Endothelial cell of umbilical vein (primary cell): Measurements from ENCODE around the gene FBXO38. TPM values are rescaled to one million over a fixed set of nuclear protein-coding genes. Genes with fewer than 3 reads are reported as not detected.

ENCODE experiments used
- BruUV-seq: library from RNA; stranded (reverse); fragments of 400-500 nt; replicated peaks from 2 replicates; lab custom pipeline; 2021; lab: Mats Ljungman, UMichigan
- CTCF ChIA-PET: fragments of 300-600, 350-600 bp; sonication (Branson Sonifier 250); formaldehyde crosslinking; loops from one replicate; lab custom pipeline; 2021; ENCODE audit warnings: antibody characterized with exemption, inconsistent platforms; lab: Charles Lee
- POLR2A ChIA-PET: fragments of 300-600, 350-600 bp; sonication (Branson Sonifier 250); formaldehyde crosslinking; loops from one replicate; lab custom pipeline; 2021; ENCODE audit warnings: antibody characterized with exemption, inconsistent platforms; lab: Charles Lee
- DNase-seq: peaks from one replicate; pipeline ENCODE4 v3.0.0-alpha.2; 2011; ENCODE audit warnings: low read depth, low spot score
- FAIRE-seq: peaks from 2 replicates; lab custom pipeline; 2011; peaks lifted over from hg19 to GRCh38; lab: Jason Lieb, UNC
- H2AFZ ChIP-seq: 2 replicates; pipeline ENCODE4 v1.6.0; 2012; ENCODE audit warnings: low read depth, low read length, control low read depth, inconsistent platforms
- H3K27ac ChIP-seq: 2 replicates; pipeline ENCODE4 v1.5.1; 2011; ENCODE audit warnings: low read depth, mild to moderate bottlenecking, control low read depth, low read length, moderate library complexity; ENCODE audit not compliant: insufficient read depth
- H3K27me3 ChIP-seq, 2 experiments: 2 replicates each; pipeline versions ENCODE4 v1.6.0 to v1.6.1; 2011; ENCODE audit warnings: low read length in 2 of 2, mixed read lengths in 1 of 2; ENCODE audit not compliant: control insufficient read depth in 2 of 2, insufficient read depth in 2 of 2
- H3K36me3 ChIP-seq, 2 experiments: 2 replicates in 1 of 2; 3 replicates in 1 of 2; pipeline ENCODE4 v1.5.1; 2011; ENCODE audit warnings: low read length in 2 of 2, mild to moderate bottlenecking in 1 of 2, moderate library complexity in 1 of 2; ENCODE audit not compliant: control insufficient read depth in 2 of 2, insufficient read depth in 2 of 2; ENCODE audit errors: extremely low read depth in 1 of 2
- H3K4me1 ChIP-seq: 3 replicates; pipeline ENCODE4 v1.5.1; 2011; ENCODE audit warnings: mild to moderate bottlenecking, low read length; ENCODE audit not compliant: control insufficient read depth, insufficient read depth; ENCODE audit errors: extremely low read depth
- H3K4me2 ChIP-seq: 2 replicates; pipeline ENCODE4 v1.6.1; 2011; ENCODE audit warnings: low read length, control low read depth, mixed read lengths; ENCODE audit not compliant: insufficient read depth
- H3K4me3 ChIP-seq, 3 experiments: fragments of 200-600 bp in 1 of 3; sonication (generic), shearing (Covaris generic) in 1 of 3; replicated peaks in 1 of 3; 2 replicates each; pipeline ENCODE4 v1.5.1; 2011 to 2016; ENCODE audit warnings: control low read depth in 3 of 3, low read length in 3 of 3, mild to moderate bottlenecking in 2 of 3, inconsistent platforms in 1 of 3, low read depth in 1 of 3, moderate library complexity in 1 of 3; ENCODE audit not compliant: insufficient read depth in 1 of 3
- H3K79me2 ChIP-seq: 2 replicates; pipeline ENCODE4 v1.6.0; 2012; ENCODE audit warnings: low read length, inconsistent platforms; ENCODE audit not compliant: control insufficient read depth, insufficient read depth
- H3K9ac ChIP-seq: replicated peaks from 2 replicates; pipeline ENCODE3; 2011; ENCODE audit warnings: low read length, control low read depth; ENCODE audit not compliant: insufficient read depth; ENCODE audit errors: extremely low read depth
- H3K9me1 ChIP-seq: replicated peaks from 3 replicates; pipeline ENCODE4 v1.6.0; 2011; ENCODE audit warnings: mild to moderate bottlenecking, low read length; ENCODE audit not compliant: control insufficient read depth, insufficient read depth; ENCODE audit errors: extremely low read depth
- H3K9me3 ChIP-seq: replicated peaks from 2 replicates; pipeline ENCODE4 v1.5.1; 2012; ENCODE audit warnings: low read length, inconsistent platforms; ENCODE audit not compliant: control insufficient read depth, insufficient read depth
- H4K20me1 ChIP-seq: replicated peaks from 2 replicates; pipeline ENCODE3; 2011; ENCODE audit warnings: mild to moderate bottlenecking, low read length; ENCODE audit not compliant: control insufficient read depth, insufficient read depth; ENCODE audit errors: extremely low read depth
- CTCF ChIP-seq, 2 donors: IDR thresholded peaks; 1 replicate in 1 of 2; 2 replicates in 1 of 2; pipeline ENCODE4 v1.5.1; 2011; ENCODE audit warnings: low read length in 2 of 2, mild to moderate bottlenecking in 2 of 2, moderate library complexity in 2 of 2, control low read depth in 1 of 2, inconsistent platforms in 1 of 2, low read depth in 1 of 2; ENCODE audit not compliant: insufficient read depth in 1 of 2; ENCODE audit errors: extremely low read depth in 1 of 2
- EZH2 ChIP-seq: IDR thresholded peaks from 2 replicates; pipeline ENCODE4 v1.6.1; 2012; ENCODE audit warnings: borderline replicate concordance, low read depth, mild to moderate bottlenecking, moderate library complexity, low read length, inconsistent platforms; ENCODE audit not compliant: severe bottlenecking
- FOS ChIP-seq: IDR thresholded peaks from 2 replicates; pipeline ENCODE4 v1.6.1; 2011; ENCODE audit warnings: mild to moderate bottlenecking, low read length, moderate library complexity, borderline replicate concordance; ENCODE audit not compliant: insufficient read depth
- GATA2 ChIP-seq: IDR thresholded peaks from 2 replicates; pipeline ENCODE4 v1.7.0; 2011; ENCODE audit warnings: low read depth, mild to moderate bottlenecking, moderate library complexity, mixed read lengths, low read length; ENCODE audit not compliant: insufficient read length, insufficient read depth
- JUN ChIP-seq: IDR thresholded peaks from 2 replicates; pipeline ENCODE4 v1.6.1; 2011; ENCODE audit warnings: borderline replicate concordance, low read depth; ENCODE audit not compliant: insufficient read length, insufficient read depth
- MAX ChIP-seq: IDR thresholded peaks from 2 replicates; pipeline ENCODE4 v1.6.1; 2011; ENCODE audit not compliant: insufficient read depth, insufficient read length
- MYC ChIP-seq: IDR thresholded peaks from one replicate; pipeline ENCODE4 v1.6.1; 2011; ENCODE audit warnings: mild to moderate bottlenecking, low read depth, low read length
- POLR2A ChIP-seq: IDR thresholded peaks from 2 replicates; pipeline ENCODE4 v1.6.1; 2012; ENCODE audit warnings: low read depth, mild to moderate bottlenecking, control low read depth, low read length
- POLR2AphosphoS5 ChIP-seq: IDR thresholded peaks from 2 replicates; pipeline ENCODE4 v1.6.1; 2012; ENCODE audit warnings: low read depth, mild to moderate bottlenecking, control low read depth, low read length, moderate library complexity; ENCODE audit not compliant: insufficient read depth
- dilution Hi-C: fragments of 300-500 bp; cut with MboI; formaldehyde crosslinking; loops from one replicate; pipeline ENCODE4 v1.15.0; 2019; ENCODE audit warnings: low sequenced_read_pairs; ENCODE audit not compliant: extremely low pct_ligation_motif_present
- intact Hi-C: fragments of 100-400 bp; cut with micrococcal nuclease; formaldehyde crosslinking; loops from one replicate; pipeline ENCODE4 v1.10.0; 2022
- polyA plus RNA-seq, 4 experiments: library from polyadenylated mRNA; depleted of rRNA in 3 of 4; stranded (reverse) in 3 of 4; unstranded in 1 of 4; fragments of >200 nt; gene quantifications; 2 replicates each; pipeline versions ENCODE4 v1.2.1 to v1.2.3, GENCODE V29; 2011 to 2012; ENCODE audit warnings: missing spikeins in 1 of 4
- total RNA-seq: library from RNA; stranded (reverse); gene quantifications from 2 replicates; pipeline ENCODE4 v1.2.3, GENCODE V29; 2021

The FBXO38 gene
- total and polyA plus RNA-seq, 2 donors (not counting 3 experiments of a cell fraction or from before 2014, with no cell fraction given): 18.6 to 65.6 TPM

DNA sequence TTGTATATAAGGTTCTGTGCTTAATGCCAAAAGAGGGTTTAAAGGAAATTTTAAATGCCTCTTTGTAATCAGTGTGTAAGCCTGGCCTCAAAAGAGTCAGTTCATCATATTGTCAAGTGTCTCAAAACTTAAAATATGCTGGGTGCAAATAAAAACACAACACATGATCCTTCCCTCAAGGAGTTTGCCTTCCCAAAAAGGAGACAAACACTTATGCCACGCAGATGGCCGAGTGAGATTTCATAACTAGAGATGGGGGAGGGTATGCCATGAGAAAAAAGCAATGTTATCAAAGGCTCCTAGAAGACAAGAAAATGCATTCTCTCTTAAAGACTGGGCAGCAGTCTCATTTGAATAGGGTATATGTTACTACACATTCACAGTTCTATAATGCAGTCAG is 55.2 kb downstream of the FBXO38 start:
- no peaks in the 10 kb centered on the region for H4K20me1 ChIP-seq
- BruUV-seq: no TSS peak
- intact Hi-C loops (no loop called here), dilution Hi-C loops (no loop called here)
- POLR2A ChIA-PET: no interaction called here
- no peak overlapping the region for H3K4me2 ChIP-seq
- H3K79me2 ChIP-seq: no peaks in the 10 kb centered on the region
- peaks cover 18 to 22% of the 10 kb centered on the region in 2 experiments for H3K36me3 ChIP-seq
- H3K27me3 ChIP-seq: no peaks in the 10 kb centered on the region
- H3K27ac ChIP-seq: no peak overlapping the region
- H3K9me1 ChIP-seq: no peaks in the 10 kb centered on the region
- H3K4me3 ChIP-seq: no peak overlapping the region
- H3K9ac ChIP-seq: no peak overlapping the region
- H3K9me3 ChIP-seq: no peaks in the 10 kb centered on the region
- TF ChIP-seq POLR2AphosphoS5 (no peak), POLR2A (no peak), MYC (no peak), EZH2 (no peak), FOS (no peak), CTCF (IDR thresholded peaks at IDR 0.05; ENCODE audit: extremely low read depth in 1 of 2, insufficient read depth in 1 of 2, low read depth in 1 of 2, low read length in 2 of 2) (no peak), GATA2 (no peak), JUN (no peak), MAX (no peak)
- no peaks in the 10 kb centered on the region for H3K4me1 ChIP-seq
- CTCF ChIA-PET: interaction anchor here (1.2 to 12.3 kb wide), 2 partner anchors 290 to 292 kb away, joined by 5 to 388 read pairs; no protein-coding TSS in a partner anchor
- DNase-seq (no peak), FAIRE-seq (no peak)
- no peak overlapping the region for H2AFZ ChIP-seq
